Thyroid gland (tissue), 4 donors: Measurements from ENCODE around the gene NTN1. TPM values are rescaled to one million over a fixed set of nuclear protein-coding genes. Genes with fewer than 3 reads are reported as not detected.

Experiments used
- DNase-seq, 2 donors: peaks; one replicate each; pipeline ENCODE4 v3.0.0-alpha.2; 2019
- H3K27ac ChIP-seq, 3 donors: fragments of 200-600 bp; sonication (generic); 1 replicate in 2 of 3; 2 replicates in 1 of 3; pipeline ENCODE4 v1.5.1; 2016 to 2019; ENCODE audit warnings: mild to moderate bottlenecking in 1 of 3, moderate library complexity in 1 of 3
- H3K27me3 ChIP-seq: fragments of 200-600 bp; sonication (generic); one replicate; pipeline ENCODE4 v1.5.1; 2019
- H3K36me3 ChIP-seq, 2 donors: fragments of 200-600 bp; sonication (generic); one replicate each; pipeline ENCODE4 v1.5.1; 2016 to 2019
- H3K4me1 ChIP-seq, 2 donors: fragments of 200-600 bp; sonication (generic); one replicate each; pipeline ENCODE4 v1.5.1; 2017 to 2019
- H3K4me3 ChIP-seq, 3 donors: fragments of 200-600 bp; sonication (generic); replicated peaks in 1 of 3; 1 replicate in 2 of 3; 2 replicates in 1 of 3; pipeline ENCODE4 v1.5.1; 2016; ENCODE audit warnings: mild to moderate bottlenecking in 1 of 3
- H3K9me3 ChIP-seq: fragments of 200-600 bp; sonication (generic); one replicate; pipeline ENCODE4 v1.5.1; 2017
- CTCF ChIP-seq, 6 experiments: fragments of 200-600 bp in 3 of 6; fragments of 450-650 bp in 3 of 6; sonication (generic) in 3 of 6; IDR thresholded peaks; one replicate each; pipeline ENCODE4 v1.5.1; 2016 to 2019; ENCODE audit warnings: antibody characterized with exemption in 6 of 6, mild to moderate bottlenecking in 2 of 6, inconsistent platforms in 1 of 6, moderate library complexity in 1 of 6
- POLR2A ChIP-seq, 2 donors: fragments of 450-650 bp; IDR thresholded peaks; one replicate each; pipeline ENCODE4 v1.6.1; 2017; ENCODE audit warnings: antibody characterized with exemption in 2 of 2, mild to moderate bottlenecking in 2 of 2, moderate library complexity in 1 of 2
- WGBS, 2 donors: methylation state at CpG; one replicate each; pipeline ENCODE4 v1.1.5; 2017; 5-methylcytosine and 5-hydroxymethylcytosine counted together
- intact Hi-C: fragments of 100-400 bp; cut with DNase I; formaldehyde crosslinking; loops from one replicate; pipeline ENCODE4 v1.15.1; 2023
- total RNA-seq, 4 donors: library from RNA; depleted of rRNA; stranded (reverse); fragments of >200 nt; gene quantifications; one replicate each; pipeline ENCODE4 v1.2.3, GENCODE V29; 2016

NTN1 gene
- total RNA-seq, 4 donors from 2014 or later = 4.1 to 9.2 (median 7.1) TPM

GRCh38 chr17:9209347-9209746, 188.0 kb downstream of the NTN1 start:
- WGBS, 2 donors = 91 to 97% methylated on average over 5 of the region's 5 CpGs
- no peaks in the 10 kb centered on the region for H3K36me3 ChIP-seq
- H3K4me3 ChIP-seq = no peak overlapping the region
- H3K4me1 ChIP-seq = peaks cover 0 to 3% of the 10 kb centered on the region in 2 donors
- H3K27ac ChIP-seq = no peak overlapping the region
- no peak for DNase-seq
- H3K9me3 ChIP-seq = no peaks in the 10 kb centered on the region
- intact Hi-C loops = no loop called here
- no peaks in the 10 kb centered on the region for H3K27me3 ChIP-seq
- TF ChIP-seq CTCF (IDR thresholded peaks at IDR 0.05) = no peak
- TF ChIP-seq POLR2A (IDR thresholded peaks at IDR 0.05) = no peak

- Histone ChIP-seq H3K36me3 (no peaks in the 10 kb centered on the region), H3K4me3 (no peak overlapping the region), H3K4me1 (peaks cover 0 to 3% of the 10 kb centered on the region in 2 donors), H3K9me3 (no peaks in the 10 kb centered on the region), H3K27me3 (no peaks in the 10 kb centered on the region), H3K27ac (no peak overlapping the region)
- TF ChIP-seq POLR2A (IDR thresholded peaks at IDR 0.05) = no peak
- TF ChIP-seq CTCF (IDR thresholded peaks at IDR 0.05) = no peak
- intact Hi-C loops = no loop called here
- no peak for DNase-seq
- 81 to 91% methylated on average over 7 of the region's 7 CpGs for WGBS, 2 donors
These were observed 188.6 kb downstream of the NTN1 start for GRCh38 chr17:9209781-9210370.

GRCh38 chr17:9211133-9211765, 189.9 kb downstream of the NTN1 start:
- 76 to 79% methylated on average over 11 to 13 of the region's 13 CpGs for WGBS, 2 donors
- no peaks in the 10 kb centered on the region for H3K36me3 ChIP-seq
- no peaks in the 10 kb centered on the region for H3K27me3 ChIP-seq
- peaks cover 0 to 3% of the 10 kb centered on the region in 2 donors for H3K4me1 ChIP-seq
- H3K9me3 ChIP-seq = no peaks in the 10 kb centered on the region
- no peak overlapping the region for H3K4me3 ChIP-seq
- no peak overlapping the region for H3K27ac ChIP-seq
- intact Hi-C loops = no loop called here
- no peak for DNase-seq
- TF ChIP-seq CTCF (IDR thresholded peaks at IDR 0.05) = no peak
- TF ChIP-seq POLR2A (IDR thresholded peaks at IDR 0.05) = no peak

DNA sequence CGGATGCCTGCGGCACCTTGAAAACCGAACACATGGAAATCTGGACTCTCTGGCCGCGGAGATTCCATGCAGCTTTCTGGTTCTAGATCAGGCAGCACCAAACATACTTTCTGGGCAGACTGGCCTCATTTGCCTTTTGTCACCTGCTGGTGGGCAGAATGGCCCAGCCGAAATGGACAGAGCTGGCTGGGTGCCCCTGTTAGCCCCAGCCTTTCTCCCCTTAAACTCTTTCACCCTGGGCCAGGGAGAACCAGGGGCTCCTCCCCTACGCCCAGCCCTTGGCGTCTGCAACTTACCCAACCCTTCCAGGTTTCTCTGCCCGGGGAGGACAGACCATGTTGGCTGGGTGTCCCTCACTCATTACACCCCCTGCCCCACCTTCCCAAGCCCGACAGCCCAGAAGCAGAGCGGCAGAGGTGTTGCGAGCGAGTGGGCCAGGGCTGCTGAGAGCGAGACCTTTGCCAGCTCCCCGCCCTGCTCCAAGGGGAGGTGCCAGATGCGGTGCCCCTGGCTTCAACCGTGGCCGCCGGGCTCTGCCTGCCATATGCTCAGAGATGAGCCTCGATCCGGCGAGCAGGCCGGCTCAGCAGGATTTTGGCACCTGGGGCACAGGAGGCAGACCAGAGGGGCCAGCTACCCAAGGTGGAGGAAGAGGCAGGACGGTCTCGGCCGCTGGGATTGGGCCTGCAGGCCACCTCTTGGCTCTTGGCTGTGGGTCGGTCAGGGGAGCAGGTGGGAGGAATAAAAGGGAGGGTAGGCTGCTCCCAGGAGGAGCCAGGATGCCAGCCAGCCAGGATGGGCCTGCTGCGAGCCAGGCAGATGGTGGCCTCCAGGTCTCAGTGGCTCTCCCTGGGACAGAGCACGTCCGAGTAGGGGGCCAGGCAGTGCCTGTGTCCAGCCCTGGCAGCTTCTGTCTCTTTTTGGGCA, 191.3 kb downstream of the NTN1 start:
- Histone ChIP-seq H3K4me3 (no peak overlapping the region), H3K4me1 (no peaks in the 10 kb centered on the region), H3K27ac (no peak overlapping the region), H3K36me3 (no peaks in the 10 kb centered on the region), H3K9me3 (no peaks in the 10 kb centered on the region), H3K27me3 (no peaks in the 10 kb centered on the region)
- WGBS, 2 donors = 91 to 94% methylated on average over 20 to 22 of the region's 30 CpGs
- no peak for DNase-seq
- intact Hi-C loops = no loop called here
- TF ChIP-seq POLR2A (IDR thresholded peaks at IDR 0.05) (no peak), CTCF (IDR thresholded peaks at IDR 0.05) (no peak)

- no peaks in the 10 kb centered on the region for H3K36me3 ChIP-seq
- no peaks in the 10 kb centered on the region for H3K27me3 ChIP-seq
- no peaks in the 10 kb centered on the region for H3K9me3 ChIP-seq
- no peaks in the 10 kb centered on the region for H3K4me1 ChIP-seq
- WGBS, 2 donors = 78 to 86% methylated on average over 3 of the region's 3 CpGs
- H3K27ac ChIP-seq = no peak overlapping the region
- no peak for DNase-seq
- intact Hi-C loops = no loop called here
- no peak overlapping the region for H3K4me3 ChIP-seq
- TF ChIP-seq POLR2A (IDR thresholded peaks at IDR 0.05) = no peak
- no peak for TF ChIP-seq CTCF (IDR thresholded peaks at IDR 0.05)
These were observed 192.0 kb downstream of the NTN1 start for GRCh38 chr17:9213303-9213640.
